Ovary (tissue), 9 donors: ENCODE results near the gene PAK1. TPM values are rescaled to one million over a fixed set of nuclear protein-coding genes. Genes with fewer than 3 reads are reported as not detected.

Experiments used
- DNase-seq, 5 donors: peaks; one replicate each; pipeline ENCODE4 v3.0.0-alpha.2; 2019 to 2020
- H3K27ac ChIP-seq, 2 donors: fragments of 200-600 bp; one replicate each; pipeline versions ENCODE4 v1.5.1 to v1.8.0; 2019 to 2022
- H3K27me3 ChIP-seq: fragments of 200-600 bp; one replicate; pipeline ENCODE4 v1.8.0; 2022
- H3K36me3 ChIP-seq: fragments of 200-600 bp; sonication (generic); one replicate; pipeline ENCODE4 v1.5.1; 2019
- H3K4me1 ChIP-seq: one replicate; pipeline ENCODE4 v1.8.1; 2013; ENCODE audit warnings: mild to moderate bottlenecking, moderate library complexity; ENCODE audit not compliant: insufficient read depth
- H3K4me3 ChIP-seq: fragments of 200-600 bp; sonication (generic); one replicate; pipeline ENCODE4 v1.5.1; 2017
- H3K9me3 ChIP-seq, 2 donors: fragments of 200-600 bp in 1 of 2; sonication (generic) in 1 of 2; one replicate each; pipeline versions ENCODE4 v1.5.1 to v1.8.1; 2013 to 2019; ENCODE audit warnings: mild to moderate bottlenecking in 1 of 2, moderate library complexity in 1 of 2
- EP300 ChIP-seq: sonication (generic); formaldehyde crosslinking; IDR thresholded peaks from one replicate; pipeline ENCODE4 v1.6.1; 2017; ENCODE audit warnings: antibody characterized with exemption
- POLR2A ChIP-seq: fragments of 450-650 bp; IDR thresholded peaks from one replicate; pipeline ENCODE4 v1.6.1; 2017; ENCODE audit warnings: antibody characterized with exemption, mild to moderate bottlenecking, moderate library complexity
- WGBS, 3 donors: extraction: QIAGEN DNeasy Blood & Tissue Kit in 1 of 3; methylation state at CpG; one replicate each; pipeline versions ENCODE4 v1.1.5 to v1.1.7; 2013 to 2017; 5-methylcytosine and 5-hydroxymethylcytosine counted together
- intact Hi-C, 4 donors: fragments of 100-400 bp; cut with DNase I; formaldehyde crosslinking; loops; one replicate each; pipeline versions ENCODE4 v1.11.0 to v1.15.1; 2022 to 2023
- polyA plus RNA-seq, 2 donors: library from polyadenylated mRNA; stranded (reverse); fragments of 200-250 nt in 1 of 2; fragments of 350-450 nt in 1 of 2; fragmentation: Illumina TruSeq in 1 of 2; extraction: RNeasy Lipid Tissue Mini Kit (QIAGEN cat#74804) in 1 of 2; gene quantifications; one replicate each; pipeline ENCODE4 v1.2.3, GENCODE V29; 2013 to 2014
- total RNA-seq, 7 donors: library from RNA; depleted of rRNA in 2 of 7; stranded (reverse); fragments of >200 nt in 2 of 7; fragmentation: NEBNext Ultra II Directional in 3 of 7; extraction: Animal tissue kit (Norgen Biotek cat#: 25700) in 3 of 7; gene quantifications; one replicate each; pipeline versions ENCODE4 v1.1.0 to v1.2.4, GENCODE V29; 2016 to 2023
- TF ChIP-seq, protein P1 (sequence below), 3 donors: fragments of 450-650 bp in 2 of 3; fragments of 200-600 bp in 1 of 3; IDR thresholded peaks; one replicate each; pipeline versions ENCODE4 v1.5.1 to v1.8.0; 2016 to 2022; ENCODE audit warnings: antibody characterized with exemption in 3 of 3, mild to moderate bottlenecking in 1 of 3
- donor health status: DM: no; HTN: no; CAD: no; lungs with moderate emphysema.
- donor health status: DM: no; HTN: no; CAD: no.
- donor health status: Bipolar disorder and iron deficiency.
- donor health status: DM: yes; HTN: yes; CAD: no.
- donor health status: DM: no; HTN: no; CAD: no.
- donor health status: DM: yes; HTN: yes; CAD: no.

PAK1 gene
- total and polyA plus RNA-seq, 9 donors, result 18.4 to 53.0 (median 42.3) TPM

DNA sequence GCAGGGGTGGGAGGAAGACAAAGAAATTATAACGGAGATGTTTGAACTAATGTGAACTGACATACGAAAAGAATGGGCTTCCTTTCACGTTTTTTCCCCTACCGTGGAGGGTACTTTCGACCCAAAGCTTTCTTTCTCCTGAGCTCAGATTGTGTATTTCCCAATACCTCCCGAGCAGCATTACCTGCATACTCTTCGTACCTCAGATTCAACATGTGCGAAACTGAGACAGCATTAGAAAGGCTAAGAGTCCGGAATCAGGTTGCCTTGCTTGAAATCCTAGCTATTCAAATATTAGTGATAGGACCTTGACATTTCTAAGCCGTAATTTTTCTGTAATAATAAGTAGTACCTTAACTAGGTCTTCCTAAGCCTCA lies 778 bp upstream of the PAK1 start:
- WGBS, 3 donors, result 23 to 33% (median 29%) methylated on average over 10 of the region's 10 CpGs
- H3K9me3 ChIP-seq, result no peaks in the 10 kb centered on the region
- no peaks in the 10 kb centered on the region for H3K27me3 ChIP-seq
- TF ChIP-seq, protein P1, sequence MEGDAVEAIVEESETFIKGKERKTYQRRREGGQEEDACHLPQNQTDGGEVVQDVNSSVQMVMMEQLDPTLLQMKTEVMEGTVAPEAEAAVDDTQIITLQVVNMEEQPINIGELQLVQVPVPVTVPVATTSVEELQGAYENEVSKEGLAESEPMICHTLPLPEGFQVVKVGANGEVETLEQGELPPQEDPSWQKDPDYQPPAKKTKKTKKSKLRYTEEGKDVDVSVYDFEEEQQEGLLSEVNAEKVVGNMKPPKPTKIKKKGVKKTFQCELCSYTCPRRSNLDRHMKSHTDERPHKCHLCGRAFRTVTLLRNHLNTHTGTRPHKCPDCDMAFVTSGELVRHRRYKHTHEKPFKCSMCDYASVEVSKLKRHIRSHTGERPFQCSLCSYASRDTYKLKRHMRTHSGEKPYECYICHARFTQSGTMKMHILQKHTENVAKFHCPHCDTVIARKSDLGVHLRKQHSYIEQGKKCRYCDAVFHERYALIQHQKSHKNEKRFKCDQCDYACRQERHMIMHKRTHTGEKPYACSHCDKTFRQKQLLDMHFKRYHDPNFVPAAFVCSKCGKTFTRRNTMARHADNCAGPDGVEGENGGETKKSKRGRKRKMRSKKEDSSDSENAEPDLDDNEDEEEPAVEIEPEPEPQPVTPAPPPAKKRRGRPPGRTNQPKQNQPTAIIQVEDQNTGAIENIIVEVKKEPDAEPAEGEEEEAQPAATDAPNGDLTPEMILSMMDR (IDR thresholded peaks at IDR 0.05), result no peak
- TF ChIP-seq POLR2A, result no peak
- TF ChIP-seq EP300, result no peak
- intact Hi-C loops, result loop anchor here in 2 of 4 donors (10.0 kb wide), 3 partner anchors 120 to 350 kb away; partner anchors contain the start of gene MYO7A (in 1 of the 2)
- H3K27ac ChIP-seq, result peak overlapping the region; percentile 86 to 90
- DNase-seq, result no peak
- H3K36me3 ChIP-seq, result no peaks in the 10 kb centered on the region
- H3K4me3 ChIP-seq, result peak overlapping the region; percentile 67
- H3K4me1 ChIP-seq, result peaks cover 5% of the 10 kb centered on the region

DNA sequence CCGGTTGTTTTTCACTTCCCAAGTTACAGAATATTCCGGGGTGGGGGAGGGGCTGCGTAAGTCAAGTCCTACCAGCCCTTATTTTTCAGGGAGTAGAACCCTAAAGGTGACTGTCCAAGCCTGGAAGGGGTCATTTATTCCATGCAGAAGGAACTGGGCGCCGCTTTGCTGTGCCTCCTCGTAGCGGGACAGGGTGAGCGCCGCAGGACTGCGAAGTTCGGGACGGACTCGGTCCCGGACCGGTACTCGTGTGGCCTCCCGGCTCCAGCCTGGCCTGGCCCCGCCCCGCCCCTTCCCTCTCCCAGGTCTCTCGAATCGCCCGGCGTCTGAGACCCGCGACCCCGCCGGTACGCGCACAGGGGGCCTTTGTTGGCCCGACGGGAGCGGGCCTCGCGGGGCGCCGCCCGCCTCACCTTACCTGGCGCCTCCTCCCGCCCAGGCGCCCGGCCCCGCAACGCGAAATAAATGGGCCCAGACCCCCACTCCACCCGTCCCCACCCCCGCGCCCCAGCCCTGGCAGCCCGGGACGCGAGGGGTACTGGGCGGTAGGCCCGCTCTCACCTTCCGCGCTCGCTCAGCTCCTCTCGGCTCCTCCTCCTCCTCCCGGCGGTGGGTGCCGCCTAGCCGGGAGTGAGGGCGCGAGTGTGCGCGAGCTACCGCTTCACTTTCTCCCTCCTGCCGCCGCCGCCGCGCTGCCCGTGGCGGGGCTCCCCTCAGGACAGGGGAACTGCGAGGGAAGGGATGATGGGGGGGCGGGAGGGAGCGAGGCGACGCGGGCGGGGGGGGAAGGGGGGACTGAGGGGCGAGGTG lies 698 bp downstream of the PAK1 start:
- intact Hi-C loops, result loop anchor here in 2 of 4 donors (10.0 kb wide), 3 partner anchors 122 to 348 kb away; partner anchors contain the start of gene MYO7A (in 1 of the 2)

GRCh38 chr11:77471558-77472193 lies 2.2 kb downstream of the PAK1 start:
- intact Hi-C loops, result loop anchor here in 2 of 4 donors (10.0 kb wide), 3 partner anchors 123 to 347 kb away; partner anchors contain the start of gene MYO7A (in 1 of the 2)
- Histone ChIP-seq H3K27ac (no peak overlapping the region), H3K4me3 (no peak overlapping the region), H3K4me1 (peaks cover 5% of the 10 kb centered on the region), H3K27me3 (no peaks in the 10 kb centered on the region), H3K9me3 (no peaks in the 10 kb centered on the region), H3K36me3 (no peaks in the 10 kb centered on the region)
- WGBS, 3 donors, result 78 to 79% (median 79%) methylated on average over 3 of the region's 3 CpGs
- TF ChIP-seq POLR2A (no peak), EP300 (no peak)
- TF ChIP-seq, protein P1 (IDR thresholded peaks at IDR 0.05), result no peak
- DNase-seq, result peak in 2 of 5 donors; percentile 27 to 29

More for the DNA sequence above, 698 bp downstream of the PAK1 start:
- DNase-seq, result peak; percentile 58 to 77 (median 65)
- 0 to 4% (median 1%) methylated on average over 39 to 80 of the region's 80 CpGs for WGBS, 3 donors
- peak overlapping the region; percentile 67 for H3K4me3 ChIP-seq
- H3K36me3 ChIP-seq, result no peaks in the 10 kb centered on the region
- H3K4me1 ChIP-seq, result peaks cover 5% of the 10 kb centered on the region
- H3K27ac ChIP-seq, result peak overlapping the region; percentile 86 to 90
- no peak for TF ChIP-seq POLR2A
- TF ChIP-seq EP300, result no peak
- TF ChIP-seq, protein P1 (IDR thresholded peaks at IDR 0.05), result no peak
- no peaks in the 10 kb centered on the region for H3K9me3 ChIP-seq
- no peaks in the 10 kb centered on the region for H3K27me3 ChIP-seq

- no peaks in the 10 kb centered on the region for H3K9me3 ChIP-seq
- H3K36me3 ChIP-seq, result no peaks in the 10 kb centered on the region
- no peaks in the 10 kb centered on the region for H3K27me3 ChIP-seq
- H3K27ac ChIP-seq, result no peak overlapping the region
- H3K4me3 ChIP-seq, result no peak overlapping the region
- H3K4me1 ChIP-seq, result peaks cover 5% of the 10 kb centered on the region
- intact Hi-C loops, result loop anchor here in 2 of 4 donors (10.0 kb wide), 3 partner anchors 124 to 346 kb away; partner anchors contain the start of gene MYO7A (in 1 of the 2)
- TF ChIP-seq POLR2A (no peak), EP300 (no peak)
- TF ChIP-seq, protein P1 (IDR thresholded peaks at IDR 0.05), result no peak
- WGBS, 3 donors, result 79 to 91% (median 80%) methylated on average over 5 of the region's 5 CpGs
- no peak for DNase-seq
These were observed 2.9 kb downstream of the PAK1 start for GRCh38 chr11:77470971-77471370.
